Adrenal gland (tissue), 5 donors: ENCODE results near the gene COL24A1.

ENCODE experiments used
- CTCF ChIP-seq, 6 experiments: fragments of 450-650 bp in 4 of 6; fragments of 200-600 bp in 2 of 6; sonication (generic) in 1 of 6; IDR thresholded peaks; 1 replicate in 5 of 6; 2 replicates in 1 of 6; pipeline versions ENCODE4 v1.5.1 to v1.8.0; 2016 to 2021; ENCODE audit warnings: antibody characterized with exemption in 6 of 6, mild to moderate bottlenecking in 2 of 6, moderate library complexity in 1 of 6
- POLR2A ChIP-seq, 2 donors: fragments of 450-650 bp; IDR thresholded peaks; one replicate each; pipeline ENCODE4 v1.6.1; 2017; ENCODE audit warnings: antibody characterized with exemption in 2 of 2, mild to moderate bottlenecking in 2 of 2, moderate library complexity in 1 of 2
- donor health status: DM: no; HTN: no; CAD: no.

GRCh38 chr1:85850238-85850637, 306.3 kb downstream of the COL24A1 start:
- TF ChIP-seq CTCF (IDR thresholded peaks at IDR 0.05) (no peak), POLR2A (IDR thresholded peaks at IDR 0.05) (no peak)
